Astrocyte of the cerebellum (primary cell): ENCODE data around the gene GNG2.

ENCODE experiments used
- DNase-seq: peaks from one replicate; pipeline ENCODE4 v3.0.0-alpha.2; 2011; ENCODE audit warnings: low read depth
- H3K4me3 ChIP-seq: 2 replicates; pipeline ENCODE4 v1.5.1; 2011; ENCODE audit warnings: mild to moderate bottlenecking, low read depth, low read length, moderate library complexity
- CTCF ChIP-seq: IDR thresholded peaks from 2 replicates; pipeline ENCODE4 v1.5.1; 2012; ENCODE audit warnings: low read length, low read depth, moderate library complexity, mild to moderate bottlenecking; ENCODE audit errors: missing control alignments
- in situ Hi-C: cut with HindIII; loops from 2 replicates; pipeline ENCODE4 v1.10.0; 2017; ENCODE audit warnings: low sequenced_read_pairs

GNG2 gene

GRCh38 chr14:51938821-51939220, 78.4 kb downstream of the GNG2 start:
- no peak overlapping the region for H3K4me3 ChIP-seq
- TF ChIP-seq CTCF: no peak
- DNase-seq: no peak
- in situ Hi-C loops: no loop called here

GRCh38 chr14:51939226-51939625, 78.8 kb downstream of the GNG2 start:
- in situ Hi-C loops: no loop called here
- DNase-seq: no peak
- TF ChIP-seq CTCF: no peak
- H3K4me3 ChIP-seq: no peak overlapping the region

- in situ Hi-C loops: no loop called here
- H3K4me3 ChIP-seq: no peak overlapping the region
- DNase-seq: no peak
- TF ChIP-seq CTCF: no peak
Observed at GRCh38 chr14:51939755-51940301, 79.4 kb downstream of the GNG2 start.

GRCh38 chr14:51942971-51943370, 82.6 kb downstream of the GNG2 start:
- no peak overlapping the region for H3K4me3 ChIP-seq
- no peak for TF ChIP-seq CTCF
- no peak for DNase-seq
- in situ Hi-C loops: no loop called here

GRCh38 chr14:51950007-51950406, 89.6 kb downstream of the GNG2 start:
- no peak for TF ChIP-seq CTCF
- H3K4me3 ChIP-seq: no peak overlapping the region
- in situ Hi-C loops: no loop called here

GRCh38 chr14:51951656-51952055, 91.2 kb downstream of the GNG2 start:
- DNase-seq: no peak
- in situ Hi-C loops: no loop called here
- H3K4me3 ChIP-seq: no peak overlapping the region
- no peak for TF ChIP-seq CTCF

More at GRCh38 chr14:51950007-51950406, 89.6 kb downstream of the GNG2 start:
- no peak for DNase-seq
